Suprapubic skin (tissue), 4 donors: ENCODE results near the gene IGSF10. TPM values are rescaled to one million over a fixed set of nuclear protein-coding genes. Genes with fewer than 3 reads are reported as not detected.

ENCODE experiments used
- DNase-seq, 2 donors: peaks; one replicate each; pipeline ENCODE4 v3.0.0-alpha.2; 2019; ENCODE audit warnings: low spot score in 2 of 2
- H3K27ac ChIP-seq: fragments of 200-600 bp; sonication (generic); one replicate; pipeline ENCODE4 v1.5.1; 2019
- H3K27me3 ChIP-seq: fragments of 200-600 bp; sonication (generic); one replicate; pipeline ENCODE4 v1.5.1; 2019
- H3K36me3 ChIP-seq: fragments of 200-600 bp; sonication (generic); one replicate; pipeline ENCODE4 v1.5.1; 2019
- H3K4me1 ChIP-seq: fragments of 200-600 bp; sonication (generic); one replicate; pipeline ENCODE4 v1.5.1; 2019
- H3K4me3 ChIP-seq: fragments of 200-600 bp; sonication (generic); one replicate; pipeline ENCODE4 v1.5.1; 2019; ENCODE audit warnings: mild to moderate bottlenecking
- H3K9me3 ChIP-seq: fragments of 200-600 bp; sonication (generic); one replicate; pipeline ENCODE4 v1.5.1; 2019
- EP300 ChIP-seq: sonication (generic); formaldehyde crosslinking; IDR thresholded peaks from one replicate; pipeline ENCODE4 v1.6.1; 2017; ENCODE audit warnings: antibody characterized with exemption
- POLR2A ChIP-seq, 2 donors: fragments of 450-650 bp; IDR thresholded peaks; one replicate each; pipeline ENCODE4 v1.6.1; 2017; ENCODE audit warnings: antibody characterized with exemption in 2 of 2, mild to moderate bottlenecking in 2 of 2, moderate library complexity in 2 of 2
- POLR2AphosphoS5 ChIP-seq, 3 donors: sonication (generic); formaldehyde crosslinking; IDR thresholded peaks; one replicate each; pipeline ENCODE4 v1.6.1; 2017; ENCODE audit warnings: antibody characterized with exemption in 3 of 3
- WGBS: methylation state at CpG from one replicate; pipeline ENCODE4 v1.1.5; 2018; 5-methylcytosine and 5-hydroxymethylcytosine counted together
- total RNA-seq, 4 donors: library from RNA; depleted of rRNA; stranded (reverse); fragments of >200 nt; gene quantifications; one replicate each; pipeline ENCODE4 v1.1.0, GENCODE V29; 2016
- TF ChIP-seq, protein P1 (sequence below), 2 donors: fragments of 200-600 bp in 1 of 2; fragments of 450-650 bp in 1 of 2; sonication (generic) in 1 of 2; IDR thresholded peaks; one replicate each; pipeline ENCODE4 v1.5.1; 2016 to 2019; ENCODE audit warnings: antibody characterized with exemption in 2 of 2, mild to moderate bottlenecking in 1 of 2, moderate library complexity in 1 of 2

Gene IGSF10
- total RNA-seq, 4 donors from 2014 or later = 0.96 to 7.1 (median 1.7) TPM

DNA sequence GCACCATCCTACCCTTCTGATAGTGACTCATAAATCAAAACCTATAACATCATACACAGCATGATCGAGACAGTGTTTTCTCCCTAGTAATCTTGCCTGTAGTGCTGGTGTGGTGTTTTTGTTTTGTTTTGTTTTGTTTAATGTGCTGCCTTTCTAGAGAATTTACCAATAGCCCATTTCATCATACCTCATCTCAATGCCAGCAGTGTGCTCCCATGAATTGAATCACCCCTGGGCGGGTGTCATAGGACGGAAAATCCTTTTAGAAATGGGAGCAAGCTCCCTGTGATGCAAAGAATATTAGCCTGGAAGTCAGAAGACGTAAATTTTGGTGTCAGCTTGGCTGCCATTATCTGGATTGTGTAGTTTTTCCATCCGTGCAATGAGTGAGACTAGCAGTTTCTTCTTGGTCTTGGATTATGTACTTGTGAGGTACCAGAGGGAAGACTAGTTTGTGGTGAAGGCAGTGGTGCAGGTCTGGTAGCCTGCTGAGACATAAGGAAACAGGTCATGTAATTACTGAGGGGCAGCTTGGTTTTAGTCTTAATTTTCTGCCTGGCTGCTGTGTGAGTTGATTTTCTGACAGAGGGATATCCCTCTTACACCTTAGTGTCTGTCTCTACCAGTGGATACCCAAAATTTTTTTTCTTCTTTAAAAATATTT lies 29.9 kb downstream of the IGSF10 start:
- no peak overlapping the region for H3K4me3 ChIP-seq
- no peak for DNase-seq
- no peaks in the 10 kb centered on the region for H3K27me3 ChIP-seq
- peak overlapping the region; percentile 52 for H3K27ac ChIP-seq
- H3K36me3 ChIP-seq = no peaks in the 10 kb centered on the region
- H3K4me1 ChIP-seq = peaks cover 6% of the 10 kb centered on the region
- WGBS = 75% methylated on average over 5 of the region's 5 CpGs
- H3K9me3 ChIP-seq = no peaks in the 10 kb centered on the region
- no peak for TF ChIP-seq POLR2AphosphoS5 (IDR thresholded peaks at IDR 0.05)
- TF ChIP-seq, protein P1, sequence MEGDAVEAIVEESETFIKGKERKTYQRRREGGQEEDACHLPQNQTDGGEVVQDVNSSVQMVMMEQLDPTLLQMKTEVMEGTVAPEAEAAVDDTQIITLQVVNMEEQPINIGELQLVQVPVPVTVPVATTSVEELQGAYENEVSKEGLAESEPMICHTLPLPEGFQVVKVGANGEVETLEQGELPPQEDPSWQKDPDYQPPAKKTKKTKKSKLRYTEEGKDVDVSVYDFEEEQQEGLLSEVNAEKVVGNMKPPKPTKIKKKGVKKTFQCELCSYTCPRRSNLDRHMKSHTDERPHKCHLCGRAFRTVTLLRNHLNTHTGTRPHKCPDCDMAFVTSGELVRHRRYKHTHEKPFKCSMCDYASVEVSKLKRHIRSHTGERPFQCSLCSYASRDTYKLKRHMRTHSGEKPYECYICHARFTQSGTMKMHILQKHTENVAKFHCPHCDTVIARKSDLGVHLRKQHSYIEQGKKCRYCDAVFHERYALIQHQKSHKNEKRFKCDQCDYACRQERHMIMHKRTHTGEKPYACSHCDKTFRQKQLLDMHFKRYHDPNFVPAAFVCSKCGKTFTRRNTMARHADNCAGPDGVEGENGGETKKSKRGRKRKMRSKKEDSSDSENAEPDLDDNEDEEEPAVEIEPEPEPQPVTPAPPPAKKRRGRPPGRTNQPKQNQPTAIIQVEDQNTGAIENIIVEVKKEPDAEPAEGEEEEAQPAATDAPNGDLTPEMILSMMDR (IDR thresholded peaks at IDR 0.05) = no peak
- no peak for TF ChIP-seq EP300
- TF ChIP-seq POLR2A (IDR thresholded peaks at IDR 0.05) = no peak

DNA sequence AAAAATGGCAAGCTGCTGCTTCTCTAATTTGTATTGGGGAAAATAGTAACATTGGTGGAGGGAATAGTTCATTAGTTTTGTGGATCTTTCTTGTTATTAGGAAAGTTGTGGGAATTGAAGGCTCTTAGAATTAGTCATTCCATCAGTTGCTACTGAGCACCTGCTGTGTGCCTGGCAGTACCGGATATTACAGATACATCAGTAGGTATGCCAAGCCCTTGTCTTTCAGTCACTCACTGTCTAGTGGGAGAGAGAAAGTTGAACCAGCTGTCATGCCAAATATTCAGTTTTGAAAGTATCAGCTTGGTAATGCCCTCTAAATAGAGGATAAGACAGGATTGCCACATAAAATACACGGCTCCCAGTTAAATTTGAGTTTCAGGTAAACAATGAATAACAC lies 32.5 kb downstream of the IGSF10 start:
- Histone ChIP-seq H3K4me1 (no peaks in the 10 kb centered on the region), H3K36me3 (no peaks in the 10 kb centered on the region), H3K27ac (no peak overlapping the region), H3K9me3 (no peaks in the 10 kb centered on the region), H3K4me3 (no peak overlapping the region), H3K27me3 (no peaks in the 10 kb centered on the region)
- TF ChIP-seq POLR2A (IDR thresholded peaks at IDR 0.05) (no peak), POLR2AphosphoS5 (IDR thresholded peaks at IDR 0.05) (no peak), EP300 (no peak)
- TF ChIP-seq, protein P1 (IDR thresholded peaks at IDR 0.05) = no peak
- 81% methylated on average over 2 of the region's 2 CpGs for WGBS
- no peak for DNase-seq

DNA sequence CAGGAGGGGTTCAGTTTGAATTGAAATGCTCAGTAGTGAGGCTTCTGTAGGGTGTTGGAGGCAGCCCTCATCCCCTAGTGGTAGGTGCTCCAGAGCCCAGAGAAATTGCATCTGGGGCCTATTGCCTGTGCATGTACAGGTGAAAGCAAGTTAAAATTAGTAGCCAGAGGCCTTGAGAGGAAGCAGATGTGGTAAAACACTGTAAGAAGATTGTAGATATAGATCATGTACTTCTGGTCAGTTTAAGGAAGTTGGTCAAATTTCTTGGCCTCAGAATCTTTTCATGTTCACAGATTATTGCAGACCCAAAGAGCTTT lies 34.6 kb downstream of the IGSF10 start:
- H3K27ac ChIP-seq = no peak overlapping the region

DNA sequence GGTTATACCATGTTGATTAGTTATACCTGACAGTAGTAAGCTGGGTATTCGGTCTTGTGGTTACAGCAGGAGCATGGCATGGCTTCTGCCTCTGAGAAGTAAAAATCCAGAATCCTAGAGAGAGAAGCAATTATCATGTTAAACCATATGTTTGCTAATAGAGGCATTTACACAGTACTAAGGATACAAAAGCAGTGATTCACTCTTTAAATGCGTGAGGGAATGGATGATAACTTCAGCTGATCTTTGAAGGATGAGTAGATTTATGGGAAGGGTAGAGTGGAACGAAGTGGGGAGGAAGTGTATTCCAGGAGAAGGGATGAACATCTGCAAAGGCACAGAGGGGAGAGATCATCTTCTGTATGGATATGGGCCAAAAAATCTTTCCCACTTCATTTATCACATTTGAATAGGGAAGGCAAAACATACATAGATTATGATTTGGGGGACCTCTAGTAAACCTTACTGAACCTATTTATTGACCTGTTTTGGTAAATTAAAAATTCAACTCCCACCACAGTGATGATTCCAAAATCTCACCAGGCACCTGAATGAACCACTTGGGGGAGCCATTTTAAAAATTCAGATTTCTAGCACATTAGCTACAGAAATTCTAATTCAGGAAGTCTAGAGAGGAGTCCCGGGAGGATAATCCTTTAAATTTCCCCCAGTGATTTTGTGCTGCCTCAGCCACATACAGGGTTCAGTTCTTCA lies 35.1 kb downstream of the IGSF10 start:
- DNase-seq = no peak
- H3K27ac ChIP-seq = no peak overlapping the region
- no peaks in the 10 kb centered on the region for H3K36me3 ChIP-seq
- WGBS = 72% methylated on average over 4 of the region's 4 CpGs
- no peaks in the 10 kb centered on the region for H3K9me3 ChIP-seq
- no peaks in the 10 kb centered on the region for H3K27me3 ChIP-seq
- TF ChIP-seq EP300 = no peak
- TF ChIP-seq, protein P1 (IDR thresholded peaks at IDR 0.05) = no peak
- no peak for TF ChIP-seq POLR2AphosphoS5 (IDR thresholded peaks at IDR 0.05)
- no peak for TF ChIP-seq POLR2A (IDR thresholded peaks at IDR 0.05)
- H3K4me1 ChIP-seq = no peaks in the 10 kb centered on the region
- H3K4me3 ChIP-seq = no peak overlapping the region

More for the DNA sequence above, 34.6 kb downstream of the IGSF10 start:
- Histone ChIP-seq H3K4me3 (no peak overlapping the region), H3K4me1 (no peaks in the 10 kb centered on the region), H3K27me3 (no peaks in the 10 kb centered on the region), H3K9me3 (no peaks in the 10 kb centered on the region), H3K36me3 (no peaks in the 10 kb centered on the region)
- DNase-seq = no peak
- TF ChIP-seq POLR2AphosphoS5 (IDR thresholded peaks at IDR 0.05) (no peak), POLR2A (IDR thresholded peaks at IDR 0.05) (no peak), EP300 (no peak)
- TF ChIP-seq, protein P1 (IDR thresholded peaks at IDR 0.05) = no peak

DNA sequence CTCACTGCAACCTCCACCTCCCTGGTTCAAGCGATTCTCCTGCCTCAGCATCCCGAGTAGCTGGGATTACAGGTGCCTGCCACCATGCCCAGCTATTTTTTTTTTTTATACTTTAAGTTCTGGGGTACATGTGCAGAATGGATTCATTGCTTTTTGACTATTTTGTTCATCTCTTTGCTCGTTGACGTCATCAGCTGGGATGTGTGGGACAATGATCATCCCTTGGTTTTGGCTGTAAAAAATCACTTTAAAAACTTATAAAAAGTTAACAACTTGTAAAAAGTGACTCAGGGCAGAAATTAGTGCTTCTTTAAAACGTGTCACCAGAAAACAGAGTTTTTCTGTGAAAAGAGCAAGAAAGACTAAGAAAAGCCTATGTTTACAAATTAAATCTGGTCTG lies 37.8 kb downstream of the IGSF10 start:
- Histone ChIP-seq H3K36me3 (no peaks in the 10 kb centered on the region), H3K27ac (no peak overlapping the region), H3K4me1 (no peaks in the 10 kb centered on the region), H3K9me3 (no peaks in the 10 kb centered on the region), H3K4me3 (no peak overlapping the region), H3K27me3 (no peaks in the 10 kb centered on the region)
- TF ChIP-seq, protein P1 (IDR thresholded peaks at IDR 0.05) = no peak
- TF ChIP-seq POLR2AphosphoS5 (IDR thresholded peaks at IDR 0.05) (no peak), POLR2A (IDR thresholded peaks at IDR 0.05) (no peak), EP300 (no peak)
- no peak for DNase-seq
- 77% methylated on average over 5 of the region's 5 CpGs for WGBS
